Kidney glomerular epithelial cell (primary cell): ENCODE results near the gene SLC24A3.

Source experiments
- DNase-seq: peaks from one replicate; lab custom pipeline; 2025; lab: John Stamatoyannopoulos, UW

Gene SLC24A3

DNA sequence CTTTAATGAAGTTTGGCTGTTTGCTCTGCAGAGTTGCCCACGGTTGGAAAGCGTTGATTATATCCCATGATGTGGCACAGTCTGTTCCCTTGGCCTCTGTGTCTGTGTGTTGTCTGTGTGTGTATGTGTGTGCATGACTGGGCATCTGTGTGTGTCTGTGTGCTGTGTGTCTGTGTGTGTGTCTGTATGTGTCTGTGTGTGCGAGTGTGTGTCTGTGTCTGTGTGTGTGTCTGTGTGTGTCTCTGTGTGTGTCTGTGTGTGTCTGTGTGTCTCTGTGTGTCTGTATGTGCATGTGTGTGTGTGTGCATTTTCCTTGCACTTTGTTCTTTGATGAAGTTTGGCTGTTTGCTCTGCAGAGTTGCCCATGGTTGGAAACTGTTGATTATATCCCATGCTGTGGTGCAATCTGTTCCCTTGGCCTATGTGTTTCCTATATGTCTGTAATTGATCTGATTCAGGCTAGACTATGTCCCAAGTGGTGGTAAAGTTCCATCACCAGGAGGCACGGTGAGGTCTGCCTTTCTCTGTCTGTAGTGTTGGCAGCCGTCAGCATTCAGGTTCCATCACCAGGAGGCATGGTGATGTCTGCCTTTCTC, 467.6 kb downstream of the SLC24A3 start:
- no peak for DNase-seq

DNA sequence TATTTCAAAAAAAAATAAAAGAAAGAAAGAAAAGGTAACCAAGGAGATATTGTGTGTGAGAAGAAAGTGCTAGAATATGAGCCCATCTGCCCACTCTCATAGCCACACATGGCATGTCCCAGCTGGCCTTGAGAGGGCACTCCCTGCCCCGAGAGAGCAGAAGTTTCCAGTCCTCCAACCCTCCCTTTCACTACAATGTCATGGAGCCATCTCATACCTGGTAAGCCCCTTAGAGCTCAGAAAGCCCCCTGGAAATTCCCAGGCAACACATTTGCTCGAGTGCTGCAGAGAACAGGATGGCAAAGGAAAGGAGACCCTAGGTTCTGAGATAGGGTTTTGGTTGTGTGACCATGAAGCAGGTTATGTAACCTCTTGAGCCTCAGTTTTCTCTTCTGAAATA, 469.8 kb downstream of the SLC24A3 start:
- DNase-seq = no peak

DNA sequence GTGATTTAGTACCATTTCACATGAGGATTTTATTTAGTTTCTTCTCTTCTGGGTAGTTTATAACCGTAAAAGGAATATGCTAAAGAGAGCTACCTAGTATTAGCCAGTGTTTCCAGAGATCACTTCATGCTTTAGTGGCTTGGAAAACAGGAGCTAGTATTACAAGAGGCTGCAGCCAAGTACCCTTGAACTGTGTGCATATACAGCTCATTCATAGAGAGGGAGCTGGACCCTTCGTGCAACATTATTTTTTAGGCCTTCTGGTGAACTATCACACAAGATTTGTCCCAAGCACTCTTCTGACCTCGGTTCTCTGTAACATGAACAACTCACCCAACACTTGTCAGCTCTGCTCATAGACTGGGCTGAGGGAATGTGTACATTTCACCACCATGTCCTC, 470.7 kb downstream of the SLC24A3 start:
- no peak for DNase-seq

DNA sequence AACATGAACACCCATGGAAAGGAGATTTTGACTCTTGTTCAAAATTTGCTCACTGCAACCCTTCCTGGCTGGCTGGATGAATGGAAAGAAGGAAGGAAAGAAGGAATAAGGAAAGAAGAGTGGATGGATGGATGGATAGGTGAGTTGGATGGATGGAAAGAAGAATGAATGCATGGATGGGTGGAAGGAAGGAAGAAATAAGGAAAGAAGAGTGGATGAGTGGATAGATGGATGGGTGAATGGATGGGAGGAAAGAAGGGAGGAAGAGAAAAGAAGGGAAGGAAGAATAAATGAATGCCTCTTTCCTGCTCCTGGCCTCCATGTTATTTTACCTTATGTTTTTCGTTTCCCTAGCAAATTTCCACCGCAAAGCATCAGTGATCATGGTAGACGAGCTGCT, 471.4 kb downstream of the SLC24A3 start:
- DNase-seq = no peak

DNA sequence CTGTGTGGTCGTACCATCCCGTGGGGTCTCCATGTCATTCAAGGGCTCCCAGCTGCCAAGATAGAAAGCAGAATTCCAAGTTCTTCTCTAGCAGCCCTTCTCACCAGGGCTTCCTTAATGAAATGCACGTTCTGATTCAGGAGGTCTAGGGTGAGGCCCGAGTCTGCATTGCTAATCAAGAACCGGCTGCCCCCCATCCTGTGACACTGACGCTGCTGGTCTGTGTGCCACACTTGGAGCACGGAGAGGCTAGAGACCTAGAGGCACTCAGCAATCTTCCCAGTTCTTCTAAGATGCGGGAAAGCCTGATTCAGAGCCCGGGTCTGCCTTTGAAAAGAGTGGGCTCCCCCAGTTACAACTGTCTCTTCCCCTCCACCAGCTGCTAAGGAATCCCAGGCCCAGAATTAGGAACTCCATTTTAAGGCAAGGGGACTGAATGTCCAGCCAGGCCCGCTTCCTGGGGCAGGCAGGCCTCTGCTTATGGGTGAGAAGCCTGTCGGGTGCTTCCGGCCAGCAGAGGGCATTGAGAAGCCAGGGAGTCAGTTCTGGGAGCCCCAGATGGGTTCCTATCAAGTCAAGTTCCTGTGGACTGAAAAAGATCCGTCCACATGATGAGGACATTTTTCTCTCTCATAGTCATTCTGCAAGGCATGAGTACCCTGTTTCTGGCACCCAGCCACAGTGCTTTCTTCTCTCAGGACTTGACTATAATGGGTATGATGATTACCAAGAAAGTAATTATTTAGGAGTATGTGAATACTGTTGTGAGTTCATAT, 475.8 kb downstream of the SLC24A3 start:
- DNase-seq = peak; percentile 81

DNA sequence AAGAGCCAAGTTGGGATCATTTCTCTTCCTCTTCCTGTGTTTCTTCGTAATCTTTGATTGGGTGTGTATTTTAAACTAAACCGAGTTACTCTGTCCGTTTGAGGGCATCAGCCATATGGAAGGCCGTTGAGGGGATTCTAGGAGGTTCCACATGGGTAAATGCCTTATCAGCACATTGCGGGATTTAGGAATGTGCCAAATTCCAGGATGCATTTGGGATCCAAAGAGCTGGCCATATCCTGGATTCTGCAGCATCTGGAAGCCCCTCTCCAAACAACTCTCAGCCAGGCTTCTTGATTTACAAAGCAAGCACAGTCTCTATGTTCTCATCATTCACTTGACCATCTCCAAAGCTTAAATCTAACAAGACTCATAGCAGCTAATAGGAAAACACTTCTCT, 478.0 kb downstream of the SLC24A3 start:
- no peak for DNase-seq

DNA sequence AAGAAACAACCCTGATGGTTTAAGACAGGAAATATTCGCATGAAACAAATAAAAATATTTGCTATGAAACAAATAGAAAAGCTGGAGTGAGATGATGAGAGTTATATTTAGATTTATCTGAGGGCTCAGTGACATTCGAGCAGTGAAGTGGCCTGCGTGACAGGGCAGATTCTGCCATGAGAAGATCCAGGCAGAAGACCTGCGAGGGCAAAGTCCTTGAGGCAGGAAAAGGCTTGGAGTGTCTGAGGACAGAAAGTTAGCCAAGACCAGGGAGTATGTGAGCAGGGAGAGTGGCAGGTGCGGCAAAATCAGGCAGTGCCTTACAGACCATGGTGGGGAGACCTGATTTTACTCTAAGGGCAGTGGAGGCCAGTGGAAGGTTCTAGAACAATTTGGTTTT, 478.7 kb downstream of the SLC24A3 start:
- DNase-seq = no peak

DNA sequence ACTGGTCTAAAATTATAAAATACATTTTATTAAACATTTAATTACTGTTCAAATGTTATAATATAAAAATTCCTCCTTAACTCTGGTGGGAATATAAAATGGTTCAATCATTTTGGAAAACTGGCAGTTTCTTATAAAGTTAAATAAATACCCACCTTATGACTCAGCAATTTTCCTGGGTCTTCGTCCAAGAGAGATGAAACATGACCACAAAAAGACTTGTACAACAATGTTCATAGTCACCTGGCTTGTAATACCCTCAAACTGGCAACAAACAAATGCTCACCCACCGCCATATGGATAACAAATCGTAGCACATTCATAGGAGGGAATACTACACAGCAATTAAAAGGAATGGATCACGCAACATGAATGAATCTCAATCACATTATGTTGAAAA, 479.7 kb downstream of the SLC24A3 start:
- no peak for DNase-seq

DNA sequence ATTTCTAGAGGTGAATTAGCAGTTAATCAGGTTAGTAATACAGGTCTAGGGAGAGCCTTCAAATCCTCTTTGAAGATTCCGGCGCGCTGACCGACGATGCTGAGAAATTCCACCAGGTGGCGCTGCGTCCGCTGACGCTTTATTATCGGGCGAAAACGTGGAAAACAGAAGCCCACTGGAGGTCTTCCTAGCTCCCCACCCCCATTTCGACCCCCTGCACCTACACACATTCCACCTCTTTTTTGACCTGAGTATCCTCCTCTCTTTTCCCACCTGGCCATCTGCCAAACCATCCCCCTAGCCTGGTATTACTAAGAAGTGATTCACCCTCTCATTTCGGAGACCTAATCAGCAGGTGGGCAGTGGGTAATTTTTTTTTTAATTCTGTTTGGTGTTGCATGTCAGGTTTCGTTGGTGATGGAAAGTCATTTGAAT, 480.3 kb downstream of the SLC24A3 start:
- DNase-seq = peak; percentile 46

DNA sequence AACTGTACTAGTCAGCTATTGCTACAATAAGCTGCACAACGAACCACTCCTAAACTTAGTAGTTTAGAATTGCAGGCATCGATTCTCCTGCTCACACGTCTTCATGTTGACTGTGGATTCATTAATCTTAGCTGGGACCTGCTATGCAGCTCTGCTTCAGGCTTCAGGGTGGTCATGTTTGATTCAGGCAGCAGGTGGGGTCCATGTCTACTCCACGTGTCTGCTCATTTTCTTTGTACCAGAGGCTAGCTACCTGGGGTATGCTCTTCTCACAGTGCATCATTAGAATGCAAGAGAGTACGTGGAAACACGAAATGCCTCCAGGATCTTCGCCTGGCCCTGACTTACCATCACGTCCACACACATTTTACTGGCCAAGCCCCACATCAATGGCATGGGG, 481.1 kb downstream of the SLC24A3 start:
- DNase-seq = no peak

DNA sequence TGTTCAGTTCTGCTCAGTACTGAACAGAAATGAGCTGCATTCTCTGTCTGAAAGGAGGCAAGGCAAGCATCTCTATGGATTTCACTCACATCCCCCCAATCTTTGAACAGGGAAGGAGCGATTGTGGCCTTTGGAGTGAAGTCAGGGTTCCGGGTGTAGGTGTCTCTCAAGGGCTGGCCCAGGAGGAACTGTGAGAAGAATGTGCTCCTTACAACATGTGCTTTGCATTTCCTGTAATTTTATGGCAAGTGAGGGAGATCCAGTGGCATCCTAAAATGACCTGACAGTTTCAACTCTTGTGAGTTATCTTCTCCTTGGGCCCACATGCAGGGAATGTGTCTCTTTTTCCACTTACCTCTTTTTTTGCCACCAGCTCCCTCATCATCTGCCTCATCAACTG, 482.6 kb downstream of the SLC24A3 start:
- DNase-seq = no peak

DNA sequence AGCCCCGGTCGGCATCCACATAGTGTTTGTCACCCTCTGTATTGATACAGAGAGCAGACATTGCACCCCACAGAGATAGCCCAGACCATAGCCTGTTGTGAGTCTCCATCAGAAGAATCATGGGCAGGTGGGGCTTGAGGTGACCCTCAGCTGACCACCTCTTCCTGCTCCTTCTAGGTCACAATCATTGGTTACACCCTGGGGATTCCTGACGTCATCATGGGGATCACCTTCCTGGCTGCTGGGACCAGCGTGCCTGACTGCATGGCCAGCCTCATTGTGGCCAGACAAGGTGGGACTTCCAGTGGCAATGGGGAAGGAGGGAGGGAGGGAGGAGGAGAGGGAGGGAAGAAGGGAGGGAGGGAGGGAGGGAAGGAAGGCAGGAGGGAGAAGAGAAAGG, 484.2 kb downstream of the SLC24A3 start:
- DNase-seq = no peak

DNA sequence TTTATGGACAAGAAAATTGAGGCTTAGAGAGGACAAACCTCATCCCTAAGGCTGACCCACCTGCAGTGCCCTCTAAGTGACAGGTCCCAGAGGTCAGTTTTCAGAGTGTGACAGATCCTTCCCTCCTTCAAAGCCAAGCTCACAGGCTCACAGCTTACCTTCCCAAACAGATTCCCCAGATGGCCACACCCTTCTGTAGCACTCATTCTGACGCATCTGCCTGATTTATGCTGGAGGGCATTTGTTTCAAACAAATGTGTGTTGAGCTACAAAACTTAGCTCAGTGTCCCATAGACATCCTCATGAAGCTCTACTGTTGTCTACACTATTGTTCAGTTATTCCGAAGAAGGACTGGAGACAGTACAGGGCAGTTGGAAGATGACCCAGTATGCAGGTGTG, 485.0 kb downstream of the SLC24A3 start:
- DNase-seq = no peak

DNA sequence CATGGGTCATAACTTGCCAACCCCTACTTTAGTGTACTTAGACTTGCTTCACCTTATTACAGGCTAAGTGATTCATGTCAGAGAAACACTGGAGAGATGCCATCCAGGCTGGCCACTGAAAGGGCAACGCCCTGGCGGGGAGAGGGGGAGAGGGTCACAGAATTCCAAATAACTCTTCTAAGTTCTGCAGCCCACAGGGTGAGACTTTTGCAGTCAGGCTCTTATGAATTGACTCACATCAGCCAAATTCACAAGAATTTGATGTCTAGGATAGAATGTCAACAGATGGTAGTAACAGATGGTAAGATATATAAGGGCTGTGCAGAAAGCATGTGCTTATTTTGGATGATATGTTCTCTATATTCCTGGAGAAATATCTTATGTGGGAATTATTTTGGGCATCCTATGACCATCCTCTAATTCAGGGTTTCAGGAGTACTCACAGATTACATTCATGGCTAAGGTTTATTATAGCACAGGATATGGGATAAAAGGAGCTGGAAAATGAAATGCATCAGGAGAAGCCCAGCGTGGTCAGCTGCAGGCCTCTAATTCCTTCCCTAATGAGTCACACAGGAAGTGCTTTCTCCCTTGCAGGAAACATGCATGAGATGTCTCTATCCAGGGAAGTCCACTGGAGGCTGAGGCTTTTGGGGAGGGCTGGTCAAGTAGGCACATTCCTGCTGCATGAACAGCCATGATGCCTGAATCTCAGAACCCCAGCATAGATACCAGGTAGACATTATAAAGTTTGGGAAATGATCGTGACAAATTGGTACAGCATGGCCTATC, 486.9 kb downstream of the SLC24A3 start:
- peak; percentile 19 for DNase-seq

DNA sequence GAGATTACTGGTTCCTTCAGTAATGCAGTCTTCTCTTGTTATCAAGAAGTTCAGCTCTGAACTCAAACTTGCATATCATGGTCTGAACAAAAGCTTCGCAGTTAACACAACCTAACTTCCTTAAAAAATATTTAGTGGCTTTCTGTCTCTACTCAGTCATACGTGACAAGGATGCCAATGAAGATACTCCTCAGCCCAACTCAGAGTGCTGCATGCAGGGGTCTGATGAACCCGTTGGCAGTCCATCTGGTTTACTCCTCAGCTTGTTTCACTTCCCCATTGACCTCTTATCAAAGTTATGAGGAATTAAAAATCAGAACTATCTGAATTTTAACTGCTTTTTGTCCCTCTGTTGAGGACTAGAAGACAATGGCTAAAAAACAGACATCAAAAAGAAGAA, 489.0 kb downstream of the SLC24A3 start:
- DNase-seq = no peak

DNA sequence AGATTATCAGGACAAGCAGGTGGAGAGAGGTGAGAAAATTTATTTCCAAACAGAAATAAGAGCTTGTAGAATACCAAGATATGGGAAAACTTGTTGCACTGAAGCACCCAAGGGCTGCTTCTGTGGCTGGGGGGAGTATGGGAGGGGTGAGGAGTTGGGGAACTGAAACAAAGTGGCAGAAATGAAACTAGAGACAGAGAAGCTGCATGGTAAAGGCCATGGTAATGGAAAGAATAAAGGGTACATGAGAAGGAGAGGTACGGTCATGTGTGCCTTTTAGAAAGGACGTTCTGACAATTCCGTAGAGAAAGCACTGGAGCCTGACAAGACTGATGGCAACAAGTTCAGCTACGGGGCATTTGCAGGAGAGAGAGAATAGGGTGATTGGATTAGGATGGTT, 494.0 kb downstream of the SLC24A3 start:
- DNase-seq = no peak

DNA sequence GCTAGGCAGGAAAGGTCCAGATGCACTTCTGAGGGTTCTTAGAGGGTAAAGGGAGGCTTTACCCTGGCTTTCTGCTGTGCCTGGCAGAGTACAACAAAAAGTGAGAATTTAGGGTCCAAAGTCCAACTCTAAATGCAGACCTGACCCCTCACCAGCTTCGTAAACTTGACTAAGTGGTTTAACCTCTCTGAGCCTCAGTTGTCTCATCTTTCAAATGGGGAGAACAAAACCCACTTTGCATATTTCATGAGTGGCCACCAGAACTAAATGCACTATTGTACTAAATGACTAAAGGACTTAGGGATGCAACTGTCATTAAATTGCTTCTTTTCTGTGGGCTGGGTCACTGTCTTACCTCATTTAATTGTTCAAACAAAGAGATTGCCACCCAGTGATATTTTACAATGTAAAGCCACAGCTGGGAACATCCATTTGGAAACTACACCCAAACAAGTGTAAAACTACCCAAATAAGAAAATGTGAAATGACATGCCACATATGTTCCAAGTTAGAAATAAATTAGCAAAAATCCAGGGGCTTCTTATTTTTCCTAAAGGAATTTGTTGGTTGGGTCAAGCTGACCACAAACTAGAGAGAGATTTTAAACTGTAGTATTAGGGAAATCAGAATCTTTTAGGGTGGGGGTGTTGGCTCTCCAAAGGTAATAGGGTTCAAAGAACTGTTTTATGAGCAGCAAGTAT, 497.3 kb downstream of the SLC24A3 start:
- DNase-seq = no peak

DNA sequence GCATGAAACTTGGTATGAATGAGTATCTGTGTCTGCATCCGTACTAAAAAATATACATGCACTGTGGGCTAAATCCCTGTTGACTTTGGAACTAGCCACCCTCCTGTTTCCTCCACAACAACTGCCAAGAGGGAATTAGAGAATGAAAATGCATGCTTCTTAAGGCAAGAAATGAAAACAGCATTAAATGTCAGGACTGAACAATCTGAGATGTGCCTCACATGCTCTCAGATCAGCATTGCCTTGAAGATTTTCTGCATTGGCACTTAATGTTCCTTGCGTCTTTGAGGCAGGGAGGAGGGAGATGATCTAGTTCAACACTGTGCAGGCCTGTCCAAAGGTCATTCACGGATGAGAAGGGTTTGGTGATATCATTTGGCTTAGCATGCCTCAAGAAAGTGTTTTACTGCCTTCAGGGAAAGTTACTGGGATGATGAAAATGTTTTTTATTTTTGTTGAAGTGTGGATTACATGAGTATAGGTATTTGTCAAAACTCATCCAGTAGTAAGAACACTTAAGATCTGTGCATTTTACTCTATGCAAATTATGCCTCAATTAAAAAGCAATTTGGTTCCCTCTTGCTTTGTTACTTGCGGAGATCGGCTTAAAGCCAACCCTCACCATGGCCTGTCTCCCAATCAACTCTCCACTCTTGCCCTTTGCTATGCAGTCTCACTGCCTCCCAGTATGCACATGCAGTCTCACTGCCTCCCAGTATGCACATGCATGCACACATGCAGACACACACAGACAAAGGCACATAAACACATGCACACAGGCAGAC, 498.1 kb downstream of the SLC24A3 start:
- DNase-seq = no peak

DNA sequence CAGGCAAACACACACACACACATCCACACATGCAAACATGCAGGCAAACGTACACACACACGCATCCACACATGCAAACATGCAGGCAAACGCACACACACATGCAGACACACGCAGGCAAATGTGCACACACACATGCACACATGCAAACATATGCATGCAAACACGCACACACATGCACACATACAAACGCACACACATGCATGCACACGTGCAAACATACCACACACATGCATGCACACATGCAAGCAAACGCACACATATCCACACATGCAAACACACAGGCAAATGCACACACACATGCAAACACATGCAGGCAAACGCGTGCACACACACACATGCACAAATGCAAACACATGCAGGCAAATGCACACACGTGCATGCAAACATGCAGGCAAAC, 498.7 kb downstream of the SLC24A3 start:
- DNase-seq = no peak

DNA sequence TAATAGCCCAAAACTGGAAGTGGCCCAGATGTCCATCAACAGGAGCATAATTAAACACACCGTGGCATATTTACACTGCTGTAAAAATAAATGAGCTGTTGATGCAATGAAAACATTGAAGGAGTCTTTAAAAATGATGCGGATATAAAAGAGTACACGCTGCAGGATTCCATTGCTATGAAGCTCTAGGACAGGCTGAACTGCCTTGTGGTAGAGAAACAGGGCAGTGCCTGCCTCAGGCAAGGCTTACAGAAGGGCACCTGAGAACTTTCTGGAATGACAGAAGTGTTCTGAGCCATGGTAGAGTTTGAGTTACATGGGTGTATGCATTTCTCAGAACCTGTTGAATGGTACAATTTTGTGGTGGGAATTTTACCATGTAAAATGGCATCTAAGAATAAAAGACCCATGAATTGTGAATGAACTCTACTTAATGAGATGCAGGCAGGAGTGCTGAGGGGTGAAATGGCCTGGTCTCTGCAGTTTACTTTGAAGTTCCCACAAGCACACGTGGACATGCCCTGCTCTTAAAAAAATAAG, 500.3 kb downstream of the SLC24A3 start:
- DNase-seq = no peak

DNA sequence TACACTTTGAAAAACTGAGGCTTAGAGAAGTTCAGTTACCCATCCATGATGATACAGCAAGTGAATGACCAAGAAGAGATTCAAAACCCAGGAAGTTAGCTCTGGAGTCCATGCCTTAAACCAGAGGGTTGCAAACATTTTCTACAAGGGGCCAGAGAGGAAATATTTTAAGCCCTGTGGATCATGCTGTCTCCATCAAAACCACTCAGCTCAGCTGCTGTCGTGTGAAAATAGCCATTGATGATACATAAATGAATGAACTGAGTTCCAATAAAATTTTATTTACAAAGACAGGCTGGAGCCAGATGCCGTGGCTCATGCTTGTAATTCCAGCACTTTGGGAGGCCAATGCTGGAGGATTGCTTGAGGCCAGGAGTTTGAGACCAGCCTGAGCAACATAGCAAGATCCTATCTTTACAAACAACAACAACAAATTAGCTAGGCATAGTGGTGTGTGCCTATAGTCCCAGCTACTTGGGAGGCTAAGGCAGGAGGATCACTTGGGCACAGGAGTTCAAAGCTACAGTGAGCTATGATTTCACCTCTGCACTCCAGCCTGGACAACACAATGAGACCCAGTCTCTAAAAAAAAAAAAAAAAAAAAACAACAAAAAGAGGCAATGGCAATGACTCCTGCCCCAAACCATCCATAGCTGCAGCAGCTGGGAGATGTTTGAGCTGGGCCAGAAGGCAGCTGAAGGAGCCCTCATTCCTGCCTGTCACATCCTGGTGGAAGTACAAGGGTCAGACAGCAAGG, 501.6 kb downstream of the SLC24A3 start:
- no peak for DNase-seq
